GM12873 (cell line): ENCODE measurements around the gene ZMPSTE24.

ENCODE experiments used
- CTCF ChIP-seq: IDR thresholded peaks from 2 replicates; pipeline ENCODE4 v1.5.1; 2012; ENCODE audit warnings: low read depth, mild to moderate bottlenecking, moderate library complexity, low read length, control low read depth; ENCODE audit not compliant: insufficient read depth; ENCODE audit errors: missing control alignments

Gene ZMPSTE24

GRCh38 chr1:40264354-40264781 is 6.3 kb downstream of the ZMPSTE24 start:
- no peak for TF ChIP-seq CTCF

GRCh38 chr1:40265298-40265697 is 7.3 kb downstream of the ZMPSTE24 start:
- TF ChIP-seq CTCF, result no peak

GRCh38 chr1:40265919-40266318 is 7.9 kb downstream of the ZMPSTE24 start:
- TF ChIP-seq CTCF, result no peak

- TF ChIP-seq CTCF, result no peak
Observed at GRCh38 chr1:40266786-40267535, 8.9 kb downstream of the ZMPSTE24 start.

GRCh38 chr1:40267767-40268187 is 9.7 kb downstream of the ZMPSTE24 start:
- no peak for TF ChIP-seq CTCF

GRCh38 chr1:40268211-40268610 is 10.2 kb downstream of the ZMPSTE24 start:
- TF ChIP-seq CTCF, result no peak

- TF ChIP-seq CTCF, result no peak
Observed at GRCh38 chr1:40270152-40270834, 12.3 kb downstream of the ZMPSTE24 start.
